ENCODE data around the gene DOK7. TPM values are rescaled to one million over a fixed set of nuclear protein-coding genes. Genes with fewer than 3 reads are reported as not detected.

DOK7 gene
- total and polyA plus RNA-seq, 4 donors: 0.13 to 0.84 (median 0.46) TPM

DNA sequence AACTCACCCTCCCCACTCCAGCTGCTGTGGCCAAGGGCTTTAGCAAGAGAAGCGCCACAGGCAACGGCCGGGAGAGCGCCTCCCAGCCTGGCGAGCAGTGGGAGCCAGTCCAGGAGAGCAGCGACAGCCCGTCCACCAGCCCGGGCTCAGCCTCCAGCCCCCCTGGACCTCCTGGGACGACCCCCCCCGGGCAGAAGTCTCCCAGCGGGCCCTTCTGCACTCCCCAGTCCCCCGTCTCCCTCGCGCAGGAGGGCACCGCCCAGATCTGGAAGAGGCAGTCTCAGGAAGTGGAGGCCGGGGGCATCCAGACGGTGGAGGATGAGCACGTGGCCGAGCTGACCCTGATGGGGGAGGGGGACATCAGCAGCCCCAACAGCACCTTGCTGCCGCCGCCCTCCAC is 32.6 kb upstream of the DOK7 start:
- H3K4me1 ChIP-seq (ENCODE audit: control insufficient read depth in 4 of 4, insufficient read depth in 4 of 4, low read length in 3 of 4): peaks cover 0 to 9% (median 3%) of the 10 kb centered on the region in 4 donors
- TF ChIP-seq YY1 (IDR thresholded peaks at IDR 0.05) (no peak), HNF4A (conservative IDR thresholded peaks at IDR 0.05) (no peak), ATF3 (IDR thresholded peaks at IDR 0.05) (no peak), SP1 (IDR thresholded peaks at IDR 0.05) (no peak), FOXA2 (IDR thresholded peaks at IDR 0.05) (no peak), HNF4G (IDR thresholded peaks at IDR 0.05) (no peak), RAD21 (IDR thresholded peaks at IDR 0.05) (no peak), FOXA1 (IDR thresholded peaks at IDR 0.05) (no peak)
- H3K27ac ChIP-seq (ENCODE audit: low read depth in 1 of 2, low read length in 2 of 2): no peak overlapping the region
- H3K27me3 ChIP-seq (ENCODE audit: control insufficient read depth in 4 of 4, insufficient read depth in 4 of 4, low read length in 3 of 4): no peaks in the 10 kb centered on the region
- no peak overlapping the region for H3K9ac ChIP-seq (ENCODE audit: low read depth in 1 of 2, low read length in 2 of 2)
- no peak overlapping the region for H3K4me3 ChIP-seq (ENCODE audit: low read depth in 1 of 3, low read length in 3 of 3)
- WGBS: 83% methylated on average over 21 of the region's 21 CpGs
- no peak for DNase-seq (ENCODE audit: low spot score)
- H3K9me3 ChIP-seq (ENCODE audit: control insufficient read depth in 4 of 4, low read length in 3 of 4): no peaks in the 10 kb centered on the region
- H3K36me3 ChIP-seq (ENCODE audit: control insufficient read depth in 4 of 4, insufficient read depth in 3 of 4, low read depth in 1 of 4, low read length in 3 of 4): peaks cover 2 to 15% (median 5%) of the 10 kb centered on the region in 4 donors

DNA sequence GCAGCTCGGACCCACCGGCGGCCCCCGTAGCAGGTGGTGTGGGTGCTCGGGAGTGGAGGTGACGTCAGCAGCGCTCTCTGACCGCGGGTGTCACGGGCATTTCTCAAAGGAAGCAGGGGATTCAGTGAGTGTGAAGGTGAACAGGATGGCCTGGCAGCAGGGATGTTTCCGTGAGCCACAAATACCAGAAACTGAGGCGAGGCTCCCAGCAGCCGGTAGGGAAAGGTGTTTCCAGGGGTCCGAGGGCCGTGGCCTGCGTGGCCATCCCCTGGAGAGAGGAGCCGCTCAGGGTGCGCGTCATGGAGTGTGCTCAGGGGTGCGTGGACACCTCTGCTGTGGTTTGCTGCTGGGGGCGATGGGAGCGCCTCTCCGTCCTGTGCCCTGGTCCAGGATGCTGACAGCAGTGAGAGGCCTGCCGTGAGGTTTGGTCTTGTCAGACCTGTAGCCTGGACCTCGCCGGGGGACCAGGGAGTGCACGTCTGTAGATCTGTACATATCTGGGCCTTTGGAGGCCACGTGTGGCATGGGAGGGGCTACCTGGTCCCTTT is 31.6 kb upstream of the DOK7 start:
- DNase-seq (ENCODE audit: low spot score): no peak
- Histone ChIP-seq H3K27ac (ENCODE audit: low read depth in 1 of 2, low read length in 2 of 2) (no peak overlapping the region), H3K36me3 (ENCODE audit: control insufficient read depth in 4 of 4, insufficient read depth in 3 of 4, low read depth in 1 of 4, low read length in 3 of 4) (peaks cover 2 to 15% (median 5%) of the 10 kb centered on the region in 4 donors), H3K4me1 (ENCODE audit: control insufficient read depth in 4 of 4, insufficient read depth in 4 of 4, low read length in 3 of 4) (peaks cover 0 to 6% (median 3%) of the 10 kb centered on the region in 4 donors), H3K9me3 (ENCODE audit: control insufficient read depth in 4 of 4, low read length in 3 of 4) (no peaks in the 10 kb centered on the region), H3K27me3 (ENCODE audit: control insufficient read depth in 4 of 4, insufficient read depth in 4 of 4, low read length in 3 of 4) (no peaks in the 10 kb centered on the region), H3K4me3 (ENCODE audit: low read depth in 1 of 3, low read length in 3 of 3) (no peak overlapping the region), H3K9ac (ENCODE audit: low read depth in 1 of 2, low read length in 2 of 2) (no peak overlapping the region)
- WGBS: 95% methylated on average over 28 of the region's 28 CpGs
- TF ChIP-seq TAF1 (conservative IDR thresholded peaks at IDR 0.05) (no peak), ATF3 (IDR thresholded peaks at IDR 0.05) (no peak), NR2F2 (IDR thresholded peaks at IDR 0.05) (no peak), SP1 (IDR thresholded peaks at IDR 0.05) (no peak), FOXA1 (IDR thresholded peaks at IDR 0.05) (no peak), FOXA2 (IDR thresholded peaks at IDR 0.05) (no peak)

GRCh38 chr4:3432381-3432790 is 30.7 kb upstream of the DOK7 start:
- Histone ChIP-seq H3K9ac (ENCODE audit: low read depth in 1 of 2, low read length in 2 of 2) (no peak overlapping the region), H3K4me3 (ENCODE audit: low read depth in 1 of 3, low read length in 3 of 3) (no peak overlapping the region), H3K27me3 (ENCODE audit: control insufficient read depth in 4 of 4, insufficient read depth in 4 of 4, low read length in 3 of 4) (no peaks in the 10 kb centered on the region), H3K27ac (ENCODE audit: low read depth in 1 of 2, low read length in 2 of 2) (no peak overlapping the region), H3K9me3 (ENCODE audit: control insufficient read depth in 4 of 4, low read length in 3 of 4) (no peaks in the 10 kb centered on the region), H3K4me1 (ENCODE audit: control insufficient read depth in 4 of 4, insufficient read depth in 4 of 4, low read length in 3 of 4) (no peaks in the 10 kb centered on the region), H3K36me3 (ENCODE audit: control insufficient read depth in 4 of 4, insufficient read depth in 3 of 4, low read depth in 1 of 4, low read length in 3 of 4) (peaks cover 2 to 15% (median 5%) of the 10 kb centered on the region in 4 donors)
- DNase-seq (ENCODE audit: low spot score): no peak
- 90% methylated on average over 16 of the region's 16 CpGs for WGBS
- TF ChIP-seq HNF4A (conservative IDR thresholded peaks at IDR 0.05) (no peak), NR2F2 (IDR thresholded peaks at IDR 0.05) (no peak), GABPA (IDR thresholded peaks at IDR 0.05 in 1 of 2, conservative IDR thresholded peaks at IDR 0.05 in 1 of 2) (no peak), TAF1 (conservative IDR thresholded peaks at IDR 0.05) (no peak)
- TF ChIP-seq, protein P1, sequence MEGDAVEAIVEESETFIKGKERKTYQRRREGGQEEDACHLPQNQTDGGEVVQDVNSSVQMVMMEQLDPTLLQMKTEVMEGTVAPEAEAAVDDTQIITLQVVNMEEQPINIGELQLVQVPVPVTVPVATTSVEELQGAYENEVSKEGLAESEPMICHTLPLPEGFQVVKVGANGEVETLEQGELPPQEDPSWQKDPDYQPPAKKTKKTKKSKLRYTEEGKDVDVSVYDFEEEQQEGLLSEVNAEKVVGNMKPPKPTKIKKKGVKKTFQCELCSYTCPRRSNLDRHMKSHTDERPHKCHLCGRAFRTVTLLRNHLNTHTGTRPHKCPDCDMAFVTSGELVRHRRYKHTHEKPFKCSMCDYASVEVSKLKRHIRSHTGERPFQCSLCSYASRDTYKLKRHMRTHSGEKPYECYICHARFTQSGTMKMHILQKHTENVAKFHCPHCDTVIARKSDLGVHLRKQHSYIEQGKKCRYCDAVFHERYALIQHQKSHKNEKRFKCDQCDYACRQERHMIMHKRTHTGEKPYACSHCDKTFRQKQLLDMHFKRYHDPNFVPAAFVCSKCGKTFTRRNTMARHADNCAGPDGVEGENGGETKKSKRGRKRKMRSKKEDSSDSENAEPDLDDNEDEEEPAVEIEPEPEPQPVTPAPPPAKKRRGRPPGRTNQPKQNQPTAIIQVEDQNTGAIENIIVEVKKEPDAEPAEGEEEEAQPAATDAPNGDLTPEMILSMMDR (IDR thresholded peaks at IDR 0.05; ENCODE audit: low read depth, low read length, missing input control): no peak
